Spleen (tissue), 11 donors: ENCODE results near the gene RTN3. TPM values are rescaled to one million over a fixed set of nuclear protein-coding genes. Genes with fewer than 3 reads are reported as not detected.

Experiments used
- DNase-seq: peaks from one replicate; pipeline ENCODE4 v3.0.0-alpha.2; 2020
- H3K27ac ChIP-seq, 8 donors: fragments of 200-600 bp; sonication (generic) in 7 of 8; 1 replicate in 4 of 8; 2 replicates in 4 of 8; pipeline versions ENCODE4 v1.5.0 to v1.8.0; 2016 to 2021; ENCODE audit warnings: inconsistent platforms in 4 of 8, mild to moderate bottlenecking in 4 of 8, moderate library complexity in 1 of 8
- H3K27me3 ChIP-seq, 7 donors: fragments of 200-600 bp; sonication (generic) in 6 of 7; replicated peaks in 1 of 7; 1 replicate in 4 of 7; 2 replicates in 3 of 7; pipeline versions ENCODE4 v1.5.0 to v1.8.0; 2016 to 2021; ENCODE audit warnings: inconsistent platforms in 3 of 7, mild to moderate bottlenecking in 1 of 7
- H3K36me3 ChIP-seq, 6 donors: fragments of 200-600 bp; sonication (generic) in 5 of 6; 1 replicate in 4 of 6; 2 replicates in 2 of 6; pipeline versions ENCODE4 v1.5.0 to v1.8.0; 2016 to 2021; ENCODE audit warnings: inconsistent platforms in 2 of 6
- H3K4me1 ChIP-seq, 6 donors: fragments of 200-600 bp; sonication (generic) in 5 of 6; 1 replicate in 3 of 6; 2 replicates in 3 of 6; pipeline versions ENCODE4 v1.5.0 to v1.8.0; 2016 to 2021; ENCODE audit warnings: inconsistent platforms in 3 of 6
- H3K4me3 ChIP-seq, 8 donors: fragments of 200-600 bp; sonication (generic) in 7 of 8; 1 replicate in 4 of 8; 2 replicates in 4 of 8; pipeline versions ENCODE4 v1.5.0 to v1.8.0; 2016 to 2021; ENCODE audit warnings: inconsistent platforms in 4 of 8, mild to moderate bottlenecking in 4 of 8, moderate library complexity in 2 of 8
- H3K9me3 ChIP-seq, 8 donors: fragments of 200-600 bp; sonication (generic) in 7 of 8; 1 replicate in 4 of 8; 2 replicates in 4 of 8; pipeline versions ENCODE4 v1.5.0 to v1.8.0; 2016 to 2021; ENCODE audit warnings: inconsistent platforms in 4 of 8
- POLR2A ChIP-seq, 3 donors: fragments of 450-650 bp; IDR thresholded peaks; one replicate each; pipeline ENCODE4 v1.5.1; 2017; ENCODE audit warnings: antibody characterized with exemption in 3 of 3, mild to moderate bottlenecking in 1 of 3
- POLR2AphosphoS5 ChIP-seq, 3 donors: sonication (generic); formaldehyde crosslinking; IDR thresholded peaks; one replicate each; pipeline ENCODE4 v1.5.1; 2017; ENCODE audit warnings: antibody characterized with exemption in 3 of 3
- WGBS, 5 donors: extraction: QIAGEN DNeasy Blood & Tissue Kit in 3 of 5; methylation state at CpG; one replicate each; pipeline versions ENCODE4 v1.1.5 to v1.1.7; 2013 to 2018; 5-methylcytosine and 5-hydroxymethylcytosine counted together
- intact Hi-C: fragments of 100-400 bp; cut with DNase I; formaldehyde crosslinking; loops from one replicate; pipeline ENCODE4 v1.15.0; 2023; ENCODE audit warnings: low total_unique reads
- polyA plus RNA-seq, 3 donors: library from polyadenylated mRNA; stranded (reverse); fragments of 200-250 nt; gene quantifications; one replicate each; pipeline ENCODE4 v1.2.1, GENCODE V29; 2013
- total RNA-seq, 7 donors: library from RNA; depleted of rRNA in 3 of 7; stranded (reverse); fragments of >200 nt in 3 of 7; fragmentation: NEBNext Ultra II Directional in 4 of 7; extraction: Animal tissue kit (Norgen Biotek cat#: 25700) in 4 of 7; gene quantifications; one replicate each; pipeline versions ENCODE4 v1.1.0 to v1.2.1, GENCODE V29; 2016 to 2021
- TF ChIP-seq, protein P1 (sequence below), 11 experiments: fragments of 200-600 bp in 7 of 11; fragments of 450-650 bp in 4 of 11; sonication (generic) in 4 of 11; IDR thresholded peaks in 8 of 11; conservative IDR thresholded peaks in 3 of 11; 1 replicate in 7 of 11; 2 replicates in 4 of 11; pipeline versions ENCODE4 v1.4.0 to v1.8.0; 2016 to 2021; ENCODE audit warnings: antibody characterized with exemption in 11 of 11, inconsistent platforms in 4 of 11, mild to moderate bottlenecking in 1 of 11
- donor health status: healthy with polysubstance abuse.
- donor health status: DM: no; HTN: no; CAD: no; lungs with moderate emphysema.
- donor health status: DM: no; HTN: no; CAD: no.
- donor health status: Bipolar disorder and iron deficiency.
- donor health status: healthy.
- donor health status: DM: no; HTN: no; CAD: no.
- donor health status: DM: yes; HTN: yes; CAD: no.

Gene RTN3
- total and polyA plus RNA-seq, 10 donors, result 17.6 to 166 (median 76.2) TPM

DNA sequence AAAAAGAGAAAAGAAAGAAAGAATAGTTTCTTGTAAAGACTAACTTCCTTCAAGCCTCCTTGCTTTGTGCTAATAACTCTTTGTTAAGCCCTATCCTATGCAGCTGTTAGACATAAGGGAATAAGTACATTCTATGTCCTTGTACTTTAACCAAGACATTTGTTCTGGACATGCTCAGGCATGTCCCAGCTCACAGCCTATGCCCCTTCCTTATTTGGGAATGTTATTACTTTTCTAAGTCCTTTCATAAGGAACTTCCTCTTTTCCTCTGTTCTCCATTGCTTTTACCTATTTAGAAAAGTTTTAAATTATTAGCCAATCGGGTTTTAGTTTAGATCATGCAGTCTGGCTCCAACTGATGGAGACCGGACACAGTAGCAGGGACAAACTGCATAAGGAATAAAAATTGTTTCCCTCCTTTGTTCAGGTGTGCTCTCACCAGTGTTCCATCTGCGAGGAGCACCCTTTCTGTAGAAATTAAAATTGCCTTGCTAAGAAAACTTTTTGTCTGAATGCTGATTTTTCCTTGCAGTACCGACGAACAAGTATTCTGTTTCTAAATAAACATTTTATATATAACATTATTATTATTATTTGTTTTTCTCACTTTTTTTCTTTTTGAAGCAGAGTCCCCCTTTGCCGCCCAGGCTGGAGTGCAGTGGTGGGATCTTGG is 110.3 kb downstream of the RTN3 start:
- H3K27ac ChIP-seq, result no peak overlapping the region
- DNase-seq, result no peak
- no peak overlapping the region for H3K4me3 ChIP-seq
- intact Hi-C loops, result no loop called here
- no peaks in the 10 kb centered on the region for H3K36me3 ChIP-seq
- peaks cover 0 to 3% (median 0%) of the 10 kb centered on the region in 6 donors for H3K4me1 ChIP-seq
- peaks cover 7 to 28% (median 22%) of the 10 kb centered on the region in 8 donors for H3K9me3 ChIP-seq
- no peaks in the 10 kb centered on the region for H3K27me3 ChIP-seq
- TF ChIP-seq POLR2AphosphoS5 (IDR thresholded peaks at IDR 0.05) (no peak), POLR2A (IDR thresholded peaks at IDR 0.05) (no peak)
- TF ChIP-seq, protein P1, sequence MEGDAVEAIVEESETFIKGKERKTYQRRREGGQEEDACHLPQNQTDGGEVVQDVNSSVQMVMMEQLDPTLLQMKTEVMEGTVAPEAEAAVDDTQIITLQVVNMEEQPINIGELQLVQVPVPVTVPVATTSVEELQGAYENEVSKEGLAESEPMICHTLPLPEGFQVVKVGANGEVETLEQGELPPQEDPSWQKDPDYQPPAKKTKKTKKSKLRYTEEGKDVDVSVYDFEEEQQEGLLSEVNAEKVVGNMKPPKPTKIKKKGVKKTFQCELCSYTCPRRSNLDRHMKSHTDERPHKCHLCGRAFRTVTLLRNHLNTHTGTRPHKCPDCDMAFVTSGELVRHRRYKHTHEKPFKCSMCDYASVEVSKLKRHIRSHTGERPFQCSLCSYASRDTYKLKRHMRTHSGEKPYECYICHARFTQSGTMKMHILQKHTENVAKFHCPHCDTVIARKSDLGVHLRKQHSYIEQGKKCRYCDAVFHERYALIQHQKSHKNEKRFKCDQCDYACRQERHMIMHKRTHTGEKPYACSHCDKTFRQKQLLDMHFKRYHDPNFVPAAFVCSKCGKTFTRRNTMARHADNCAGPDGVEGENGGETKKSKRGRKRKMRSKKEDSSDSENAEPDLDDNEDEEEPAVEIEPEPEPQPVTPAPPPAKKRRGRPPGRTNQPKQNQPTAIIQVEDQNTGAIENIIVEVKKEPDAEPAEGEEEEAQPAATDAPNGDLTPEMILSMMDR (IDR thresholded peaks at IDR 0.05 in 8 of 11, conservative IDR thresholded peaks at IDR 0.05 in 3 of 11), result no peak
- WGBS, 5 donors, result 90 to 97% (median 95%) methylated on average over 6 of the region's 6 CpGs

DNA sequence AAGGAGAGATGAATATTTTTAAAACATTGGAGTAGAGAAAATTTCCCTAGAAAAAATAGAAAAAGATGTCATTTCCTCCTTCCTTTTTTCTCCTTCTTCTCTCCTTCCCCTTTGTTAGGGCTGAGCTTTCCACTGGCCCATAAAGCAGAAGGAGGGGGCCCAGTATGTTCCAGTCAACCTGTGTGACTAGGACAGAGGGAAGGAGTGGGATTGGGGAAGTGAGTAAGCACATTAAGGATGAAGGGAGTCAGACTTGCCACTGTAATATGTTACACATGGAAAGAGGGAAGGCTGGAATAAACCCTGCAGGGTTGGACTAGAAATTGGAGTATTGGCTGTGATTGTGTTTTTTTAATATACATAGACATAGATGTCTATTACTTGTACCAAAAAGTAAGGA is 111.9 kb downstream of the RTN3 start:
- Histone ChIP-seq H3K9me3 (peaks cover 7 to 28% (median 22%) of the 10 kb centered on the region in 8 donors), H3K4me3 (no peak overlapping the region), H3K36me3 (no peaks in the 10 kb centered on the region), H3K4me1 (peaks cover 0 to 3% (median 0%) of the 10 kb centered on the region in 6 donors), H3K27ac (no peak overlapping the region), H3K27me3 (peaks cover 0 to 3% (median 0%) of the 10 kb centered on the region in 7 donors)
- TF ChIP-seq POLR2AphosphoS5 (IDR thresholded peaks at IDR 0.05) (no peak), POLR2A (IDR thresholded peaks at IDR 0.05) (no peak)
- TF ChIP-seq, protein P1 (IDR thresholded peaks at IDR 0.05 in 8 of 11, conservative IDR thresholded peaks at IDR 0.05 in 3 of 11), result no peak
- intact Hi-C loops, result no loop called here
- DNase-seq, result no peak

DNA sequence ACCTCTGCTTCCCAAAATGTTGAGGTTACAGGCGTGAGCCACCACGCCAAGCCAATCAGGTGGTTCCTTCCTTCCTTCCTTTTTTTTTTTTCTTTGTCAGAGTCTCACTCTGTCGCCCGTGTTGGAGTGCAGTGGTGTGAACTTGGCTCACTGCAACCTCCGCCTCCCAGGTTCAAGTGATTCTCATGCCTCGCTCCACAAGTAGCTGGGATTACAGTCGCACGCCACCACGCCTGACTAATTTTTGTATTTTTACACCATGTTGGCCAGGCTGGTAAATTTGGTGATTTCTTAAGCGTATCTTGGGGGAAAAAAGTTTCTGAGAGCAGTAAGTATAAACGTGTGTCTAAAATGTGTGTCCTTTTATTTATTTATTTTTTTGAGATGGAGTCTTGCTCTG is 113.8 kb downstream of the RTN3 start:
- Histone ChIP-seq H3K27ac (no peak overlapping the region), H3K27me3 (peaks cover 0 to 3% (median 0%) of the 10 kb centered on the region in 7 donors), H3K36me3 (no peaks in the 10 kb centered on the region), H3K4me1 (peaks cover 0 to 3% (median 0%) of the 10 kb centered on the region in 6 donors), H3K4me3 (no peak overlapping the region), H3K9me3 (peaks cover 7 to 26% (median 22%) of the 10 kb centered on the region in 8 donors)
- intact Hi-C loops, result no loop called here
- DNase-seq, result no peak
- 58 to 67% (median 61%) methylated on average over 11 of the region's 11 CpGs for WGBS, 5 donors
- TF ChIP-seq, protein P1 (IDR thresholded peaks at IDR 0.05 in 8 of 11, conservative IDR thresholded peaks at IDR 0.05 in 3 of 11), result no peak
- no peak for TF ChIP-seq POLR2AphosphoS5 (IDR thresholded peaks at IDR 0.05)
- no peak for TF ChIP-seq POLR2A (IDR thresholded peaks at IDR 0.05)

DNA sequence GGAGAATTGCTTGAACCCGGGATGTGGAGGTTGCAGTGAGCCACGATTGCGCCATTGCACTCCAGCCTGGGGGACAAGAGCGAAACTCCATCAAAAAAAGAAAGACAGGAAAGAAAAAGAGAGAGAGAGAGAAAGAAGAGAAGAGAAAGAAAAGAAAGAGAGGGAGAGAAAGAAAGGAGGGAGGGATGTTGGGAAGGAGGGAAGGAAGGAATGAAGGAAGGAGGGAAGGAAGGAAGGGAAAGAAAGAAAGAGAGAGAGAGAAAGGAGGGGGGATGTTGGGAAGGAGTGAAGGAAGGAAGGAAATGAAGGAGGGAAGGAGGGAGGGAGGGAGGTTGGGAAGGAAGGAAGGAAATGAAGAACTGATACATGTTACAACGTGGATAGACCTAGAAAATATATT is 119.6 kb downstream of the RTN3 start:
- H3K9me3 ChIP-seq, result no peaks in the 10 kb centered on the region
- H3K4me3 ChIP-seq, result no peak overlapping the region
- DNase-seq, result no peak
- H3K36me3 ChIP-seq, result no peaks in the 10 kb centered on the region
- H3K4me1 ChIP-seq, result peaks cover 0 to 3% (median 0%) of the 10 kb centered on the region in 6 donors
- intact Hi-C loops, result no loop called here
- peaks cover 0 to 3% (median 0%) of the 10 kb centered on the region in 7 donors for H3K27me3 ChIP-seq
- 73 to 88% (median 78%) methylated on average over 5 of the region's 5 CpGs for WGBS, 5 donors
- TF ChIP-seq POLR2AphosphoS5 (IDR thresholded peaks at IDR 0.05), result no peak
- TF ChIP-seq, protein P1 (IDR thresholded peaks at IDR 0.05 in 8 of 11, conservative IDR thresholded peaks at IDR 0.05 in 3 of 11), result no peak
- no peak for TF ChIP-seq POLR2A (IDR thresholded peaks at IDR 0.05)
- no peak overlapping the region for H3K27ac ChIP-seq
